Measurements from ENCODE around the gene CYB5R3. TPM values are rescaled to one million over a fixed set of nuclear protein-coding genes. Genes with fewer than 3 reads are reported as not detected.
A peak's percentile ranks its signal among the peaks of the same experiment; 100 is the strongest.

CYB5R3 gene
- total and polyA plus RNA-seq, 2 donors (not counting 1 experiment from before 2014, with no cell fraction given): 82.1 to 298 TPM

GRCh38 chr22:42604403-42604802, 44.8 kb downstream of the CYB5R3 start:
- TF ChIP-seq EZH2 (IDR thresholded peaks at IDR 0.05; ENCODE audit: low read length, missing control alignments) (no peak), CTCF (conservative IDR thresholded peaks at IDR 0.05 in 1 of 2, IDR thresholded peaks at IDR 0.05 in 1 of 2; ENCODE audit: low read depth in 1 of 2, low read length in 2 of 2) (no peak)
- peaks cover 63% of the 10 kb centered on the region for H3K79me2 ChIP-seq (ENCODE audit: control insufficient read depth, insufficient read depth, low read length)
- no peaks in the 10 kb centered on the region for H3K9me3 ChIP-seq (ENCODE audit: control insufficient read depth, insufficient read depth, low read depth, low read length)
- H3K4me2 ChIP-seq (ENCODE audit: extremely low read depth, insufficient read depth, low read length): no peak overlapping the region
- peaks cover 15% of the 10 kb centered on the region for H3K4me1 ChIP-seq (ENCODE audit: control insufficient read depth, extremely low read depth, insufficient read depth, low read length)
- H3K9ac ChIP-seq (ENCODE audit: insufficient read depth, low read length): no peak overlapping the region
- H3K27me3 ChIP-seq (ENCODE audit: control insufficient read depth, insufficient read depth, low read length): no peaks in the 10 kb centered on the region
- no peaks in the 10 kb centered on the region for H4K20me1 ChIP-seq (ENCODE audit: control insufficient read depth, extremely low read depth, insufficient read depth, low read length)
- no peak overlapping the region for H2AFZ ChIP-seq (ENCODE audit: low read length)
- H3K27ac ChIP-seq (ENCODE audit: insufficient read depth, low read length): no peak overlapping the region
- peak in 1 of 2 donors; percentile 59 for DNase-seq (ENCODE audit: low read depth in 2 of 2)
- H3K36me3 ChIP-seq (ENCODE audit: control insufficient read depth, insufficient read depth, low read length): peaks cover 11% of the 10 kb centered on the region
- no peak overlapping the region for H3K4me3 ChIP-seq (replicated peaks in 1 of 4; ENCODE audit: control extremely low read depth in 1 of 4, insufficient read depth in 1 of 4, low read depth in 3 of 4, low read length in 4 of 4)

GRCh38 chr22:42603427-42603826, 45.8 kb downstream of the CYB5R3 start:
- Histone ChIP-seq H3K36me3 (ENCODE audit: control insufficient read depth, insufficient read depth, low read length) (peaks cover 18% of the 10 kb centered on the region), H3K4me3 (replicated peaks in 1 of 4; ENCODE audit: control extremely low read depth in 1 of 4, insufficient read depth in 1 of 4, low read depth in 3 of 4, low read length in 4 of 4) (no peak overlapping the region), H3K27me3 (ENCODE audit: control insufficient read depth, insufficient read depth, low read length) (no peaks in the 10 kb centered on the region), H3K4me2 (ENCODE audit: extremely low read depth, insufficient read depth, low read length) (no peak overlapping the region), H3K9me3 (ENCODE audit: control insufficient read depth, insufficient read depth, low read depth, low read length) (no peaks in the 10 kb centered on the region), H3K9ac (ENCODE audit: insufficient read depth, low read length) (no peak overlapping the region), H4K20me1 (ENCODE audit: control insufficient read depth, extremely low read depth, insufficient read depth, low read length) (no peaks in the 10 kb centered on the region), H3K79me2 (ENCODE audit: control insufficient read depth, insufficient read depth, low read length) (peaks cover 57% of the 10 kb centered on the region), H3K27ac (ENCODE audit: insufficient read depth, low read length) (no peak overlapping the region), H2AFZ (ENCODE audit: low read length) (no peak overlapping the region), H3K4me1 (ENCODE audit: control insufficient read depth, extremely low read depth, insufficient read depth, low read length) (peaks cover 6% of the 10 kb centered on the region)
- TF ChIP-seq CTCF (conservative IDR thresholded peaks at IDR 0.05 in 1 of 2, IDR thresholded peaks at IDR 0.05 in 1 of 2; ENCODE audit: low read depth in 1 of 2, low read length in 2 of 2): no peak
- TF ChIP-seq EZH2 (IDR thresholded peaks at IDR 0.05; ENCODE audit: low read length, missing control alignments): no peak
- no peak for DNase-seq (ENCODE audit: low read depth in 2 of 2)

- H3K36me3 ChIP-seq (ENCODE audit: control insufficient read depth, insufficient read depth, low read length): peaks cover 18% of the 10 kb centered on the region
- H3K4me1 ChIP-seq (ENCODE audit: control insufficient read depth, extremely low read depth, insufficient read depth, low read length): peaks cover 5% of the 10 kb centered on the region
- no peaks in the 10 kb centered on the region for H3K27me3 ChIP-seq (ENCODE audit: control insufficient read depth, insufficient read depth, low read length)
- H3K4me2 ChIP-seq (ENCODE audit: extremely low read depth, insufficient read depth, low read length): no peak overlapping the region
- no peak overlapping the region for H3K4me3 ChIP-seq (replicated peaks in 1 of 4; ENCODE audit: control extremely low read depth in 1 of 4, insufficient read depth in 1 of 4, low read depth in 3 of 4, low read length in 4 of 4)
- TF ChIP-seq CTCF (conservative IDR thresholded peaks at IDR 0.05 in 1 of 2, IDR thresholded peaks at IDR 0.05 in 1 of 2; ENCODE audit: low read depth in 1 of 2, low read length in 2 of 2) (no peak), EZH2 (IDR thresholded peaks at IDR 0.05; ENCODE audit: low read length, missing control alignments) (no peak)
- peaks cover 50% of the 10 kb centered on the region for H3K79me2 ChIP-seq (ENCODE audit: control insufficient read depth, insufficient read depth, low read length)
- no peaks in the 10 kb centered on the region for H3K9me3 ChIP-seq (ENCODE audit: control insufficient read depth, insufficient read depth, low read depth, low read length)
- no peaks in the 10 kb centered on the region for H4K20me1 ChIP-seq (ENCODE audit: control insufficient read depth, extremely low read depth, insufficient read depth, low read length)
- no peak for DNase-seq (ENCODE audit: low read depth in 2 of 2)
- H2AFZ ChIP-seq (ENCODE audit: low read length): no peak overlapping the region
- no peak overlapping the region for H3K9ac ChIP-seq (ENCODE audit: insufficient read depth, low read length)
- no peak overlapping the region for H3K27ac ChIP-seq (ENCODE audit: insufficient read depth, low read length)
Measured at GRCh38 chr22:42602470-42602869, 46.7 kb downstream of the CYB5R3 start.
